NCI-H1694 treated with DMSO at 0.1 percent for 48 hours (cell line): ENCODE data around the gene C6orf62.
"Not testable (repeated sequence)": the region's sequence is repeated elsewhere in the genome, so short reads cannot be mapped to it uniquely, and the experiment has no call there.

Source experiments
- DNase-seq: peaks from one replicate; lab custom pipeline; 2025; lab: John Stamatoyannopoulos, UW

Gene C6orf62

DNA sequence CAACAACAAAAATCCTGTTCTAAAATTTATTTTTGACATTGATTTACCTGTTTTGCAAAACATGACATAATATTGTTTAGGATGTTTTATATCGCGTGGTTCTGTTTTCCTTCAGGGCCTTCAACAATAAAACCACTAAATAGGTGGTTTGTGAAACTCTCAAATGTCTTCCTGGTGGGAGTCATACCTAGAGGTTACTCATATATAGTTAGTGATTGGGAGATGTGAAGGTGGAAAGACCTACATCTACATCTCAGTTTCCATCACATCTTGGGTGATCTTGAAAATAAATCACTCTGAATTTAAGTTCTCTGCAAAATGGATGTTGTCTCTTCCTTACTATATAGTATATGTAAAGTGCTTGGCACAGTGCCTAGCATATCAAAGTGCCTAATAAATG, 22.9 kb downstream of the C6orf62 start:
- no peak for DNase-seq

DNA sequence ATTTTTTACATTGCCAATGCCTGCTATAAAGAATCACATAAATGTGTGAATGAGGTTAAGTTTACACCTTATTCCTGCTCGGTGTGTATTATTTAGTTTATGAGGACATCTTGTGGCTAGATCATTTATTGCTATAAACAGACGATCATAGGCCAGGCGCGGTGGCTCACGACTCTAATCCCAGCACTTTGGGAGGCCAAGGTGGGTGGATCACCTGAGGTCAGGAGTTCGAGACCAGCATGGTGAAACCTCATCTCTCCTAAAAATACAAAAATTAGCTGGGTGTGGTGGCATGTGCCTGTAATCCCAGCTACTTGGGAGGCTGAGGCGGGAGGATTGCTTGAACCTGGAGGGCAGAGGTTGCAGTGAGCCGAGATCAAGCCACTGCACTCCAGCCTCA, 23.3 kb downstream of the C6orf62 start:
- DNase-seq: peak; percentile 47

DNA sequence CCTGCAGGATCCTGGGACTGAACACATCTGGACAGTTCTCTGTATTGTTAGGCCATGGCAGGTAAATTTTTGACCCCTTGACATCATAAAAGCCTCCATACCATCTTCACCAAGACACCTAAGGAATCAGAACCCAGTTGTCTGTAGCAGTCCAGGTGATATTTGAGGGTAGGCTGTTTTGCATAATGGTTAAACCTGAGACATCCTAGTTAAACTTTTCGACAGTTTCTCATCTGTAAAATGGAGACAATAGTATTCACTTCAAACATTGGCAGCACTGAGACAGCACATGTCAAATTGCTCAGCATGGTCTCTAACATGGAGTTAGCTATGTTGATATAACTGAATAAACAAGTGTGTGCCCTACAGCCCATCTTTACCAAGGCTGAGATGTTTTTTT, 24.8 kb downstream of the C6orf62 start:
- DNase-seq: no peak

DNA sequence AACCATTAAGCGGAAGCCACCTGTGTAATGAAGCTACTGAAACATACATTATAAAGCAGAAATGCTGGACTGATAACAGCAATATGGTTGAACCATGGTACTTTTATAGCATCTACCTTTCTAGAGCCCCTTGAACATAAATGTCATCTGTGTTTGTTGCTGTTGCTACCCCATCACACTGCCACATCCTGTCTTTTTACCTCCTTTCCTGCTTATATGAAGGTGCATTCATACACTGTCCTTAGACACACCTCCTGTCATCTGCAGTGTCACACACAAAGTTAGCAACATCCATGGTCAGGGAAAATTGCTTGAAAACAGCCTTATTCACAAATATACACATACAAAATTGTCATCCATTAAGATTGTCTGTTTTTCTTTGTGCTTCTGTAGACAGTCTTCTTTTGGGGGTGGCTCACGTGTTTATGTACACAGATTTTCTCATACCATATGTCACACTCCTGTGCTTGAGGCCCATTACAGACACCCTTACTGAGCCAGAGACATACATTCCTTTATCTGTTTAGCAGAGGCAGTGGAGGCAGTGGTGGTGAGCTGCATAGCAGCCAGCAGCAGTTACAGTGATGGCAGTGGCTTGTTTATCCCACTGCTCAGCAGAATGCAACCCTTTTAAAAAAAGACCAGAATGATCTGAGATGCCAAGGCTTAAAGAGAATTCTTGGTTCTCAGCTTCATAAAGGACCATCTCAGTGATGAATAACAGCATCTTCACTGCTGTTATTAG, 25.9 kb downstream of the C6orf62 start:
- no peak for DNase-seq

DNA sequence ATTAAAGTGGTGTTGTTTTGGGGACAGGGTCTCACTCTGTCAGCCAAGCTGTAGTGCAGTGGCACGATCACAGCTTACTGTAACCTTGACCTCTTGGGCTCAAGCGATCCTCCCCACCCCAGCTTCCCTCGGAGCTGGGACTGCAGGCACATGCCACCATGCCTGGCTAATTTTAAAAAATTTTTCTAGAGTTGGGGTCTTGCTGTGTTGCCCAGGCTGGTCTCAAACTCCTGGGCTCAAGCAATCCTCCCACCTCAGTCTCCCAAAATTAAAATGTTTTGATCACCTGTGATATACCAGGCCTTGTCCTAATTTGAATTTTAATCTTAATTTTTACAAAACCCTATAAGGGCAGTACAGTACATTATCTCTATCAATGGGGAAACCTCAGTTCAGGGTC, 26.5 kb downstream of the C6orf62 start:
- no peak for DNase-seq

DNA sequence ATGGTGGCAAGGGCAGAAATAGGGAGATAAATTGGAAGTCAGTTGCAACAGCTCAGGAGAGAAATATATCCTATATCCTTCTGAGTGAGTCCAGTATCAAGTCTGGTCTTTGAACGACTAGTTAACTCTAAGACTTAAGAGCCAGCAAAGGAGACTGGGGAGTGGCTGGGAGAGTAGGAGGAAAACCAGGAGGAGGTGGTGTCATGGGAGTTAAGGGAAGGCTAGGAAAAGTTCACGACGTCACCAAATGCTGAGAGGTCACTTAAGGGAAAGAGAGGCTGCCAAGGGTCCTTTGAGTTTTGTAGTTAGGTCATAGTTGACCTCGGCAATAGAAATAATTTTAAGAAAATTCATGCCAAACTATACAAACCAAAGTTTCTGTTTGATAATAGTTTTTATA, 27.0 kb downstream of the C6orf62 start:
- DNase-seq: no peak

DNA sequence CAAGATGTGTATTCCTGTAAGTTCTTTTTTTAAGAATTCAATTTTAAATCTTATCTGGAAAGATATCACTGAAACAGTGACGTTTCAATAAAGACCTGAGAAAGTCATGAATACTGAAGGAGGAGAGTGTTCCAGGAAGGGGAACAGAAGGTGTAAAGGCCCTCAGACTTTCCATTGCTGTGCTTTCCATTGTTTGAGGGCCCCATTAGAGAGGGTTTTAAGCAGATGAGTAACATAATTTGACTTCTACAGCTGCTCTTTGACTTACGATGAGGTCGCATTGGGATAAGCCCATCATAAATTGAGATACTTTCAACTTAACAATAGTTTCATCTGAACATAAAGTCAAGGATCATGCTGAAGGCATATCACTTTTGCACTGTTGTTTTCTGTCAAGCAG, 27.4 kb downstream of the C6orf62 start:
- DNase-seq: no peak

DNA sequence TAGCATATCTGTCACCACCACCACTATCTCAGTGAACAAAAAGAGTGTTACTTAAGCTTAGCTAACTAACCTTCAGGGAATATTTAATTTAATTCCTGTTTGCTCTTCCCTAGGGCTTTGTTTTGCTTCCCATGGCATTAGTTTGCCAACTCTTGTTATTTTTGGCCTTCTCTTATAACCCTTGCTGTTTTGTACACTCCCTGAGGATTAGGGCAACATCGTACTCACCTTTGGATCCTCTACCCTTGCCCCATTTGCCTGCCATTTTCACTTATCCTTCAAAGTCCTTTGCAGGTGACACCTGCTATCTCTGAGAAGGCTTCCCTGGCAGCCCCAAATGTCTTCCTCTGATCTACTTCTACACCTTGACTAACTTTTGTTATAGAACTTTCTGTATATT, 28.4 kb downstream of the C6orf62 start:
- no peak for DNase-seq

DNA sequence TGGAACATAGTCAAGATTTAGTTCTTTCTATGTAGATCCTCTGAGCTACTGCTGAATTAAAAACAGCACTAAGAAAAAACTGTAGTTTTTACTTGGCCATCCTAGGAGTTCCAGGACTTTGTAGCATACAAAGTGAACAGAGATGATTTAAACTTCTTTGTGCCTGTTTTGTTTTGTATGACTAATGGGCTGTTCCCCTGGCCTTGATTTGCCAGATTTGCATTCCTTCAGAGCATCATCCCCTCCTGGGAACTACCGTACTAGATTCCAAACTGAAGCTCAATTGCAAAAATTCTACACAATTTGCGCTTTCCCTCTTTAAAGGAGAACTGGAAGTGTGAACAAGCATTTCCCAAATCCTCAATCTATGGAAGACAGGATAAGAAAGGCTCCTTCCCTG, 29.0 kb downstream of the C6orf62 start:
- DNase-seq: no peak

DNA sequence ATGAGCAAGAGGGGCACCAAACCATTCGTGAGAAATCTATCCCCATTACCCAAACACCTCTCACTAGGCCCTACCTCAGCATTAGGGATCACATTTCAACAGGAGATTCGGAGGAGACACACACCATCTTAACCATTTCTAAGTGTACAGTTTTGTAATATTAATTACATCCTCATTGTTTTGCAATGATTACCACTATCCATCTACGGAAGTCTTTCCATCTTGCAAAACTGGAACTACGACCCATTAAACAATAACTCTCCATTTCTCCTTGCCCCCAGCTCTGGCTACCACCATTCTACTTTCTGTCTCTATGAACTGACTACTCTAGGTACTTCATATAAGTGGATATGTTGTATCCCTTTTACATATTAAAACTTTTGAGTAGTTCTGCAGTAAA, 32.0 kb downstream of the C6orf62 start:
- no peak for DNase-seq

DNA sequence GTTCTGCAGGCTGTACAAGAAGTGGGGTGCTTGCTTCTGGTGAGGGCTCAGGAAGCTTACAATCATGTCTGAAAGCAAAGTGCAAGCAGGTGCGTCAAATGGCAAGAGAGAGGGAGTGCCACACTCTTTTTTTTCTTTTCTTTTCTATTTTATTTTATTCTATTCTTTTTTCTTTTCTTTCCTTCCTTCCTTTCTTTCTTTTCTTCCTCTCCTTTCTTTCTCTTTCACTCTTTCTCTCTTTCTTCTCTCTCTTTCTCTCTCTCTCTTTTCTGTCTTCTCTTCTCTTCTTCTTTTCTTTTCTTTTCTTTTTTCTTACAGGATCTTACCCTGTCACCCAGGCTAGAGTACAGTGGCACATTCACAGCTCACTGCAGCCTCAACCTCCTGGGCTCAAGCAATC, 32.5 kb downstream of the C6orf62 start:
- DNase-seq: no peak

DNA sequence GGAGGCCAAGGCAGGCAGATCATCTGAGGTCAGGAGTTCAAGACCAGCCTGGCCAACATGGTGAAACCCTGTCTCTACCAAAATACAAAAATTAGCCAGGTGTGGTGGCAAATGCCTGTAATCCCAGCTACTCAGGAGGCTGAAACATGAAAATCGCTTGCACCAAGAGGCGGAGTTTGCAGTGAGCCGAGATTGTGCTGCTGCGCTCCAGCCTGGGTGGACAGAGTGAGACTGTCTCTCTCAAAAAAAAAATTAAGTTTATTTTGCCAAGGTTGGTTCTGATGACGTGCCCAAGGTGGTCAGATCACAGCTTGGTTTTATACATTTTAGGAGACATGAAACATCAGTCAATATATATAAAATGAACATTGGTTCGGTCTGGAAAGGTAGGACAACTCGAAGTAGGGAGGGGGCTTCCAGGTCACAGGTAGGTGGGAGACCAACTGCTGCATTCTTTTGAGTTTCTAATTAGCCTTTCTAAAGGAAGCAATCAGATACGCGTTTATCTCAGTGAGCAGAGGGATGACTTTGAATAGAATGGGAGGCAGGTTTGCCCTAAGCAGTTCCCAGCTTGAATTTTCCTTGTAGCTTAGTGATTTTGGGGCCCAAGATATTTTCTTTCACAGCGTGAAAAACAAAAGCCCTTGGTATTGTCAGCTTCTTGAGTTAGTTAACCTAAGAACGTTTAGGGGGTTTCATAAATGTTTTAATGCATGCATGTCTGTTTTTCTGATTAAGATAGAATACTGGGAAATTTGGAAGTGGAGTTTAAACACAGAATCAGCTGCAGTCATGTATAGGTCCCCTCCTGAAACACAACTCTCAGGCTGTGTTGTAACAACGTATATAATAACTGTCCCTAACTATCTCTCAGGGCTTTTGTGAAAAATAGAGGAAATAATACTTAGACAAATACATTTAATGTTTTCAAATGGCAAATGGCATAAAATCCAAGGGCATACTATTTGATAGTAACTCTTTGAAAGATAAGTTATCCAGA, 35.4 kb downstream of the C6orf62 start:
- DNase-seq: no peak

DNA sequence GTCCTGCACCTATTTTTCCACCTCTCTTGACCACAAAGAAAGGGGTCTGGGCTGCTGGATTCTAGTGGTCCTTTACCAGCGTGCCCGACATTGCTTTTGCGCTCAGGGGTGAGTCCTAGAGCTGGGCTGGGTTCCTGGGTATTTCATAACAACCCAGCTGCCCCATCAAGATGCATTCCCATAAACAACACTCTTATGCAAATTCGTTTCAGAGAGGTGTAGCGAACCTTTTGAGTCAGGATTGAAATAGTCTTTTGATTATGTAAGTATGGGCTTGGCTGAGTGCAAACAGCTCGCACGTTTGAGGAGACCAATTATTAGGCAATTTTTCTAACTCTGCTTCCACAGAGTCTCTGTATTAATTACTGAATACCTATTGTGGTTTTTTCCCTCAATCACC, 38.4 kb downstream of the C6orf62 start:
- no peak for DNase-seq

DNA sequence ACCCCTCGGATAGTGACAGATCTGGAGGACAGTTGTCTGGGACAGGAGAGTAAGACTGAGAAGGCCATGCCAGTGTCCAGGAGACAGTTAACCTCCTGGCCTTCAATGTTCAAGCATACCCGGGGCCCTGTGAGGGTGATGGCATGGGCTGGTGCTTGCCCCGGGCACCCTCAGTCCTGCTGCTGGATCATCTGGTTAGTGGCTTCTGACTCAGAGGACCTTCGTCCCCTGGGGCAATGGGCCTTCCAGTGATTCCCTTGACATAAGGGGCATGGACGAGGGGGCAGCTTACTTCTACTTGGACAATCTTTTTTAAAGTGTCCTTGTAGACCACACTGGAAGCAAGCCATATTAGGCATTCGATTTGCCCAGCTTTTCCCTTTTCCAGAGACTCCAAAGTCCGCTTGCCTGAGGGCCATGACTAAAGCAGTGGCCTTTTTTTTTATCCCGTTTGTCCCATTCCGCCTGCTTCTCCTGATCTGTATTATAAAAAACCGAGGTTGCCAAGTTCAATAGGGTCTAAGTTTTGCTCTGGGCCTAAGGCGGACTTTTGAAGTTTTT, 40.1 kb downstream of the C6orf62 start:
- not testable (repeated sequence) for DNase-seq

DNA sequence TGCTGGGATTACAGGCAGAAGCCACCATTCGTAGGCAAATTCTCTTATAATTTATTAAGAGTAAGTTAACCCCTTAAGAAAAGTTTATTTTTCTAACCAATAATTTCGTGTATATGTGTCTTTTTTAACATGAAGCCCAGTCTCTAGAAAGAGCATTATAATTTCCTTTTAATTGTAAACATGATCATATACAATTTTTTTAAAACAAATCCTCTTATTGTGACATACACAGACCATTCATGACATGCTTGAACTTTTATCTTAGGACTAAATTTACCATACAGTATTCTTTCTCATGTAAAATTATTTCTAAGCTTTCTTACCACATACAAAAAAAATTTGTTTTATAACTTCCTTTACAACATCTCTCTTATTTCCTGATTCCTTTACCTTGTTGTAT, 45.3 kb downstream of the C6orf62 start:
- DNase-seq: no peak

DNA sequence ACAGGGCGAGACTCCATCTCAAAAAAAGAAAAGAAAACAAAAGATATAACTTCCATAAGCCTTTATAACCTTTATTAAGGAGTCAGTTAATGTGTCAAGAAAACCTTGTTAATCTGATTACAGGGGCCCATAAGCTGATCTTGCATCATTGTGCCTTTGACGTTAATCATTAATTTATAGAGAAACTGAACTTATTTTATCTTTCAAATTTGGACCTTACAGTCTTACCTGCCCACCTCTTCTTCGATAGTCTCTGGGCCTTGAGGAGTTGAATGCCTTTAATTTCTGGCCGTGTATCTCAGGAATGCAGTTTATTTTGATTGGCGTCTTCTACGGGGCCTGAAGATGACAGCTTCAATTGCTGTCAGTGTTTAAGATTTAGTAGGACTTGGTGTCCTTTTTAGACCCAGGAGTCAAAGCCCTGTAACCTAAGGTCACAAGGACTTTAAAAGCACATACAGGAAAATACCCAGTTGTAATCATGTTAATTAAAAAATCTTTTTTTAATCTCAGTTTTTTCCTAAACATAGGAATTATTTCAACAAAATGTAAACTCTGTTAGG, 46.3 kb downstream of the C6orf62 start:
- DNase-seq: no peak

DNA sequence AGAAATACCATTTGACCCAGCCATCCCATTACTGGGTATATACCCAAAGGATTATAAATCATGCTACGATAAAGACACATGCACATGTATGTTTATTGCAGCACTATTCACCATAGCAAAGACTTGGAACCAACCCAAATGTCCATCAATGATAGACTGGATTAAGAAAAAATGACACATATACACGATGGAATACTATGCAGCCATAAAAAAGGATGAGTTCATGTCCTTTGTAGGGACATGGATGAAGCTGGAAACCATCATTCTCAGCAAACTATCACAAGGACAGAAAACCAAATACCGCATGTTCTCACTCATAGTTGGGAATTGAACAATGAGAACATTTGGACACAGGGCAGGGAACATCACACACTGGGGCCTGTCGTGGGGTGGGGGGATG, 47.9 kb downstream of the C6orf62 start:
- DNase-seq: not testable (repeated sequence)

DNA sequence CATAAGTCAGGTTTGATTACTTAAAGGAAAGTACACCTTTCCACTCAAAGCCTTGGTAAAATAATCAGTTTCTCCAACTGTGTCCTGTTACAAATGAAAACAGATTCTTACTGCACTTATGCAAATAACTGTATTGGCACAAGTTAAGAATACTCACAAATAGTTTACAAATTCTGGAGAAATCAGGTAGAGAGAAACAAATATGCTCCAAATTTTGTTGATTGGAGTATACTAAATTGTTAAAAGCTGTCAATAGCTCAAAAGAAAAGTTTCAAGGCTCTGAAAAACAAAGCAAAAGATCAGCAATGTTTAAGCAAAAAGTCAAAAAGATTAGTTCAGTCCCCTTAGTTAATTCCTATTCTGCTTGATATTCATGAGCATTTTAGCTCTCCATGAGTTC, 48.5 kb downstream of the C6orf62 start:
- DNase-seq: not testable (repeated sequence)

DNA sequence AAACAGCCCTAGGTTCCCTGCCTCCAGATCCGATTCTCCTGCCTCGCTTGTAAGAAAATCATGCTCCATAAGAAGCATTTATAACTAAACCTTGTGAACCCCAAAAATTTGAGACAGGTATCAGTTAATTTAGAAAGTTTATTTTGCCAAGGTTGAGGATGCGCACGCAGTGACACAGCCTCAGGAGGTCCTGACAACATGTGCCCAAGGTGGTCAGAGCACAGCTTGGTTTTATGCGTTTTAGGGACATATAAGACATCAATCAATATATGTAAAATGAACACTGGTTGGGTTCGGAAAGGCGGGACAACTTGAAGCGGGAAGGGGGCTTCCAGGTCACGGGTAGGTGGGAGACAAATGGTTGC, 50.0 kb downstream of the C6orf62 start:
- DNase-seq: no peak

DNA sequence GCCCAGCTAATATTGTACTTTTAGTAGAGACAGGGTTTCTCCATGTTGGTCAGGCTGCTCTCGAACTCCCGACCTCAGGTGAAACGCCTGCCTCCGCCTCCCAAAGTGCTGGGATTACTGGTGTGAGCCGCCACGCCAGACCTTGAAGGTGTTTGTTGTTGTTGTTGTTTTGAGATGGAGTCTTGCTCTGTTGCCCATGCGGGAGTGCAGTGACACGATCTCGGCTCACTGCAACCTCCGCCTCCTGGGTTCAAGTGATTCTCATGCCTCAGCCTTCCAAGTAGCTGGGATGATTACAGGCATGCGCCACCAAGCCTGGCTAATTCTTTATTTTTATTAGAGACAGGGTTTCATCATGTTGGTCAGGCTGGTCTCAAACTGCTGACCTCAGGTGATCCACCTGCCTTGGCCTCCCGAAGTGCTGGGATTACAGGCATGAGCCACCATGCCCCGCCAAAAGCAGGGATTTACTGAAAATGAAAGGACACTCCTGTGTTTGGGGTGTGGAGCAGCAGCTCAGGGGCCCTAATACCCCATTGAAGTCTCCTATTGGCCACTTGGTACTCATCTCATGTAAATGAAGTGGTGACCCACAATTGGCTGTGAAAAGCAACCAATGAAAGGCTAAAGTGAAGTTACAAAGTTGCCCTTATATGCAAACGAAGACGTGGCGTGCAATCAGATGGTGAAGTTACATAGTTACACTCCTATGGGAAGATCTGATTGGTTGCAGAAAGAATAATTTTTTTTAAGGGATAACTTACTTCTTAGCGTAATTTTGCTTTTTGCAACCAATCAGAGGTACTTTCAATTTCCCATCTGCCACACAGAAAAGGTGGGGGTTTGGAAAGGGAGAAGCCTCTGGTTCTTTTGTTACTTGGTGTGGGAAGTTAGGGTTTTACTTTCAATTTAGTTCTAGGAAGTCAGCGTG, 50.6 kb downstream of the C6orf62 start:
- not testable (repeated sequence) for DNase-seq

DNA sequence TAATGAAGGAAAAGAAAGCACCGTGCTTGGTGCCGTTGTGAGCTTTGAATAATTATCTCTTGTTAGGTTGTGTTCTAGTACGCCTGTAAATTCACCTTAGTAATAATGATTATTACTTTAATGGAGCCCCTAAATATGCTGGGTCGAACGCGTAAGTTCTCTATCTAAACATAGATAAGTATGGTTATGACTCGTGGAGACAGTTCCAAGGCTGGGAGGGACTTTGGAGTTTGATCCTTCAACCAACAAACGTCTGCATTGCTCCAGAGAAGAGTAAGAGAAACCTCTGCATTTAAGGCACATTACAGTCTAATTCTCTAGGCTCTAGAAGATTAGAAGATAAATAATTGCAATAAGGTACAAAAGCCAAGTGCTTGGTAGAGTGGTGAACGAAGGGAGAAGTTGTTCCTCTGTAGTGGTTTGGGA, 51.6 kb downstream of the C6orf62 start:
- no peak for DNase-seq
